GM12878 (cell line): Measurements from ENCODE around the gene SLC9A3. TPM values are rescaled to one million over a fixed set of nuclear protein-coding genes. Genes with fewer than 3 reads are reported as not detected.

Experiments
- ATAC-seq: fragments of 200-7000 bp; cut with Tn5 transposase; 3 replicates; pipeline ENCODE4 v1.9.1; 2020; ENCODE audit warnings: mild to moderate bottlenecking, moderate library complexity
- BruUV-seq: library from RNA; stranded (reverse); fragments of 400-500 nt; replicated peaks from 2 replicates; lab custom pipeline; 2021; lab: Mats Ljungman, UMichigan
- CTCF ChIA-PET: fragments of 300-600 bp; sonication (Branson Sonifier 250); formaldehyde crosslinking; extraction: SDS; loops from one replicate; lab custom pipeline; 2021; ENCODE audit warnings: inconsistent platforms; lab: Yijun Ruan, JAX
- POLR2A ChIA-PET: fragments of 350-600 bp; formaldehyde crosslinking; extraction: SDS; loops from one replicate; lab custom pipeline; 2021; ENCODE audit warnings: inconsistent platforms; lab: Charles Lee
- RAD21 ChIA-PET: fragments of 300-600 bp; sonication (Branson Sonifier 250); formaldehyde crosslinking; loops from one replicate; lab custom pipeline; 2023; ENCODE audit warnings: antibody characterized with exemption; ENCODE audit not compliant: unreplicated experiment; lab: Charles Lee
- SMC1A ChIA-PET: fragments of 300-600 bp; sonication (Branson Sonifier 250); formaldehyde crosslinking; loops from one replicate; lab custom pipeline; 2023; ENCODE audit not compliant: unreplicated experiment, uncharacterized antibody; lab: Charles Lee
- DNase-seq: peaks from one replicate; pipeline ENCODE4 v3.0.0-alpha.2; 2011; ENCODE audit warnings: low read depth, low spot score
- FAIRE-seq: peaks from 3 replicates; lab custom pipeline; 2011; peaks lifted over from hg19 to GRCh38; lab: Jason Lieb, UNC
- H2AFZ ChIP-seq: 2 replicates; pipeline ENCODE4 v1.6.0; 2011; ENCODE audit warnings: low read depth, low read length, control low read depth; ENCODE audit not compliant: control insufficient read depth
- H3K27ac ChIP-seq: 2 replicates; pipeline ENCODE4 v1.5.1; 2011; ENCODE audit warnings: control low read depth; ENCODE audit not compliant: control insufficient read depth, insufficient read depth
- H3K27me3 ChIP-seq, 2 experiments: replicated peaks in 1 of 2; 2 replicates each; pipeline versions ENCODE4 v1.6.0 to v1.6.1; 2011; ENCODE audit warnings: low read length in 1 of 2; ENCODE audit not compliant: control insufficient read depth in 2 of 2, insufficient read depth in 2 of 2
- H3K36me3 ChIP-seq, 2 experiments: 2 replicates each; pipeline ENCODE4 v1.5.1; 2011; ENCODE audit warnings: low read length in 1 of 2; ENCODE audit not compliant: control insufficient read depth in 2 of 2, insufficient read depth in 2 of 2
- H3K4me1 ChIP-seq: 2 replicates; pipeline ENCODE4 v1.6.1; 2011; ENCODE audit warnings: mild to moderate bottlenecking, low read length, moderate library complexity, mixed read lengths; ENCODE audit not compliant: control insufficient read depth, insufficient read depth
- H3K4me2 ChIP-seq: 2 replicates; pipeline ENCODE4 v1.6.0; 2011; ENCODE audit warnings: control low read depth; ENCODE audit not compliant: control insufficient read depth, insufficient read depth
- H3K4me3 ChIP-seq: fragments of 200-600 bp; sonication (generic); 2 replicates; pipeline ENCODE4 v1.5.1; 2016
- H3K79me2 ChIP-seq: 2 replicates; pipeline ENCODE4 v1.6.0; 2011; ENCODE audit warnings: low read length; ENCODE audit not compliant: control insufficient read depth, insufficient read depth
- H3K9ac ChIP-seq: 2 replicates; pipeline ENCODE4 v1.8.0; 2011; ENCODE audit warnings: low read length, control low read depth, mixed read lengths; ENCODE audit not compliant: control insufficient read depth, insufficient read depth
- H3K9me3 ChIP-seq: replicated peaks from 3 replicates; pipeline ENCODE4 v1.5.1; 2011; ENCODE audit warnings: mild to moderate bottlenecking, low read length; ENCODE audit not compliant: control insufficient read depth, insufficient read depth
- H4K20me1 ChIP-seq: 2 replicates; pipeline ENCODE4 v1.6.0; 2011; ENCODE audit not compliant: control insufficient read depth, insufficient read depth
- ATF2 ChIP-seq: IDR thresholded peaks from 2 replicates; pipeline ENCODE4 v1.6.1; 2012; ENCODE audit warnings: low read length, inconsistent platforms
- ATF7 ChIP-seq: fragments of 450-650 bp; IDR thresholded peaks from 2 replicates; pipeline ENCODE4 v1.6.1; 2016; ENCODE audit warnings: low read depth, mild to moderate bottlenecking
- KAT2A ChIP-seq: conservative IDR thresholded peaks from 2 replicates; pipeline ENCODE4 v1.6.1; 2011; ENCODE audit warnings: low read depth, low read length; ENCODE audit not compliant: control insufficient read depth
- RAD21 ChIP-seq: IDR thresholded peaks from 2 replicates; pipeline ENCODE4 v1.6.1; 2011; ENCODE audit warnings: mild to moderate bottlenecking, low read depth, low read length, moderate library complexity; ENCODE audit not compliant: insufficient read depth
- RUNX3 ChIP-seq: IDR thresholded peaks from 2 replicates; pipeline ENCODE4 v1.6.1; 2012; ENCODE audit warnings: low read length, inconsistent platforms
- SMAD5 ChIP-seq: IDR thresholded peaks from 2 replicates; pipeline ENCODE4 v1.6.1; 2016; ENCODE audit warnings: antibody characterized with exemption, low read depth
- TAF1 ChIP-seq: IDR thresholded peaks from 2 replicates; pipeline ENCODE4 v1.6.1; 2011; ENCODE audit warnings: mild to moderate bottlenecking, low read depth, low read length, borderline replicate concordance
- TARDBP ChIP-seq: IDR thresholded peaks from 2 replicates; pipeline ENCODE4 v1.6.1; 2016; ENCODE audit warnings: borderline replicate concordance
- WGBS: methylation state at CpG from one replicate; pipeline ENCODE4 v1.1.6; 2016; ENCODE audit warnings: low lambda C conversion rate; ENCODE audit not compliant: insufficient replicate concordance, insufficient coverage; ENCODE audit errors: missing lambda C conversion rate; 5-methylcytosine and 5-hydroxymethylcytosine counted together
- in situ Hi-C: fragments of 300-500 bp; cut with MboI; formaldehyde crosslinking; loops from 9 replicates; pipeline ENCODE4 v1.14.3; 2018; ENCODE audit warnings: mixed read lengths
- intact Hi-C: fragments of 100-400 bp; cut with micrococcal nuclease; formaldehyde crosslinking; loops from one replicate; pipeline ENCODE4 v1.14.2; 2022; ENCODE audit not compliant: unreplicated experiment
- polyA plus RNA-seq, 11 experiments: library from polyadenylated mRNA; depleted of rRNA in 4 of 11; unstranded in 6 of 11; stranded (reverse) in 5 of 11; fragments of >200 nt; fragmentation: Nextera tagmentation in 4 of 11; fragmentation: Illumina TruSeq in 1 of 11; extraction: Ambion mirVana in 4 of 11; extraction: Trizol in 1 of 11; gene quantifications; 1 replicate in 1 of 11; 2 replicates in 10 of 11; pipeline versions ENCODE4 v1.2.1 to v1.2.3, GENCODE V29; 2011 to 2016; ENCODE audit warnings: inconsistent platforms in 2 of 11, missing spikeins in 2 of 11, low read depth in 1 of 11
- total RNA-seq, 4 experiments: library from RNA; depleted of rRNA in 3 of 4; stranded (reverse); fragments of >200 nt in 3 of 4; fragmentation: Illumina TruSeq in 1 of 4; extraction: Trizol in 1 of 4; gene quantifications; 2 replicates each; pipeline versions ENCODE4 v1.2.1 to v1.2.3, GENCODE V29; 2013 to 2021

The SLC9A3 gene
- total and polyA plus RNA-seq, 10 of the 15 experiments (the other 5 are each of a cell fraction or from before 2014, with no cell fraction given) = 0.04 to 5.2 (median 2.3) TPM; not detected in 1

GRCh38 chr5:533955-534742 lies 9.9 kb upstream of the SLC9A3 start:
- RAD21 ChIA-PET = no interaction called here
- CTCF ChIA-PET = no interaction called here
- Histone ChIP-seq H3K9ac (no peak overlapping the region), H3K4me1 (peaks cover 17% of the 10 kb centered on the region), H3K27ac (no peak overlapping the region), H3K27me3 (peaks cover 3 to 8% of the 10 kb centered on the region in 2 experiments; a peak in 3 of 4 replicates)
- no peak for FAIRE-seq
- no peak for DNase-seq
- TF ChIP-seq SMAD5 = no peak
- no peak for TF ChIP-seq KAT2A
- TF ChIP-seq ATF7 = no peak
- TF ChIP-seq TARDBP = no peak
- no peak for TF ChIP-seq TAF1
- TF ChIP-seq RUNX3 = no peak
- no peak for TF ChIP-seq ATF2
- TF ChIP-seq RAD21 = no peak
- TF ChIP-seq, all 136 proteins: peak for 0
- Histone ChIP-seq H3K4me3 (no peak overlapping the region), H3K79me2 (no peaks in the 10 kb centered on the region), H3K9me3 (no peaks in the 10 kb centered on the region), H4K20me1 (peaks cover 2% of the 10 kb centered on the region; the same call in 1 of the 2 replicates), H3K36me3 (no peaks in the 10 kb centered on the region), H3K4me2 (no peak overlapping the region), H2AFZ (no peak overlapping the region)
- BruUV-seq = no TSS peak
- SMC1A ChIA-PET = no interaction called here
- intact Hi-C loops (no loop called here), in situ Hi-C loops (no loop called here)
- WGBS = 81% methylated on average over 36 of the region's 36 CpGs
- ATAC-seq = no peak
- POLR2A ChIA-PET = no interaction called here
